WI38 (cell line): ENCODE measurements around the gene BBS4.
"Not testable (repeated sequence)": the region's sequence is repeated elsewhere in the genome, so short reads cannot be mapped to it uniquely, and the experiment has no call there.

ENCODE experiments used
- H3K4me3 ChIP-seq: 2 replicates; pipeline ENCODE4 v1.5.1; 2011; ENCODE audit warnings: low read depth, mild to moderate bottlenecking, control low read depth, low read length
- TF ChIP-seq, protein P1 (sequence below): IDR thresholded peaks from 2 replicates; pipeline ENCODE4 v1.5.1; 2012; ENCODE audit warnings: low read depth, mild to moderate bottlenecking, control low read depth, low read length

BBS4 gene

DNA sequence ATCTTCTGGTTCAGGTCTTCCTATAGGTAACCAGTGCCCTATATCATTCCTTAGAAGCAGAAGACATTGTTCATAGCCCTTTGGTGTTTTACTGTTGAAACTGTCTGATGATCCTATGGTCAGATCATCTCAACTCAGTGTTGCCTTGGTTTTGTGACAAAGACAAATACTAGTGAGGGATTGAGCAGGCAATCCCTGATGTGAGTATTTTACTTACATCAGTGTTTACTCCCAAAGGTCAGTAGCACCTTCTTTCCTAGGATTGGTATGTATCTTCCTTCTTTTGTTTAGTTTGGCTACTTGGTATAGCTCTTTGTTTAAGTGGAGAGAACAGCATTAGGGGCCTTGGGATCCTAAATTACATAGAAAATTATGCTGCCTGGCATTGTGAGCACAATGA lies 41.1 kb downstream of the BBS4 start:
- no peak overlapping the region for H3K4me3 ChIP-seq
- TF ChIP-seq, protein P1, sequence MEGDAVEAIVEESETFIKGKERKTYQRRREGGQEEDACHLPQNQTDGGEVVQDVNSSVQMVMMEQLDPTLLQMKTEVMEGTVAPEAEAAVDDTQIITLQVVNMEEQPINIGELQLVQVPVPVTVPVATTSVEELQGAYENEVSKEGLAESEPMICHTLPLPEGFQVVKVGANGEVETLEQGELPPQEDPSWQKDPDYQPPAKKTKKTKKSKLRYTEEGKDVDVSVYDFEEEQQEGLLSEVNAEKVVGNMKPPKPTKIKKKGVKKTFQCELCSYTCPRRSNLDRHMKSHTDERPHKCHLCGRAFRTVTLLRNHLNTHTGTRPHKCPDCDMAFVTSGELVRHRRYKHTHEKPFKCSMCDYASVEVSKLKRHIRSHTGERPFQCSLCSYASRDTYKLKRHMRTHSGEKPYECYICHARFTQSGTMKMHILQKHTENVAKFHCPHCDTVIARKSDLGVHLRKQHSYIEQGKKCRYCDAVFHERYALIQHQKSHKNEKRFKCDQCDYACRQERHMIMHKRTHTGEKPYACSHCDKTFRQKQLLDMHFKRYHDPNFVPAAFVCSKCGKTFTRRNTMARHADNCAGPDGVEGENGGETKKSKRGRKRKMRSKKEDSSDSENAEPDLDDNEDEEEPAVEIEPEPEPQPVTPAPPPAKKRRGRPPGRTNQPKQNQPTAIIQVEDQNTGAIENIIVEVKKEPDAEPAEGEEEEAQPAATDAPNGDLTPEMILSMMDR, result no peak

DNA sequence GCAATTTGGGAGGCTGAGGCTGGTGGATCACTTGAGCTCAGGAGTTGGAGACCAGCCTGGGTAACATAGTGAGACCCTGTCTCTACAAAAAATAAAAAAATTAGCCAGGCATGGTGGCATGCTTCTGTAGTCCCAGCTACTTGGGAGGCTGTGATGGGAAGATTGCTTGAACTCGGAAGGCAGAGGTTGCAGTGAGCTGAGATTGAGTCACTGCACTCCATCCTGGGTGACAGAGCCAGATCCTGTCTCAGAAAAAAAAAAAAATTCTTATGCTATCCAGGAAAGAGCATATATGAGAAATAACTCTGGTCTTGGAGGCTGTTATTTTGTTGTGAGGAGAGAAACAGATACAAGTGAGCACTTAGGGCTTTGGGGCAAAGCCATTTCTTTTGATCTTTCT lies 42.2 kb downstream of the BBS4 start:
- not testable (repeated sequence) for H3K4me3 ChIP-seq

DNA sequence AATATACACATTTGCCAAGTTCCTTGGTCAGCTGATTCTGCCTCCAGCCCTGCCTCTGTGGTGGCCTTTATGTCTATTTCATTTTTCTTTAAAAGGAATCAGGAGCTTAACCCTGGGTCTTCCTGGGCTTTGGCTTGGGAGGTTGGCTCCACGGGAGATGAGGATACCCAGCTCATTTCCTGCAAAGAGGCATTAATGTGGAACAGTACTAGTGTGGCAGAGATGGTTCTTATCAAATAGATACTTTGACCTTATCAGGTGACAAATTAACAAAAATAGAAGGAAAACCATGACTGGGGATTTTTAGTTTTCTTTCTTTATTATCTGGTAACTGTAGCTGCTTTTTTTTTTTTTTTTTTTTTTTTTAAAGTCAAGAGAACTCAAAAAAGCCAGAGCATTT lies 42.8 kb downstream of the BBS4 start:
- TF ChIP-seq, protein P1, result no peak

DNA sequence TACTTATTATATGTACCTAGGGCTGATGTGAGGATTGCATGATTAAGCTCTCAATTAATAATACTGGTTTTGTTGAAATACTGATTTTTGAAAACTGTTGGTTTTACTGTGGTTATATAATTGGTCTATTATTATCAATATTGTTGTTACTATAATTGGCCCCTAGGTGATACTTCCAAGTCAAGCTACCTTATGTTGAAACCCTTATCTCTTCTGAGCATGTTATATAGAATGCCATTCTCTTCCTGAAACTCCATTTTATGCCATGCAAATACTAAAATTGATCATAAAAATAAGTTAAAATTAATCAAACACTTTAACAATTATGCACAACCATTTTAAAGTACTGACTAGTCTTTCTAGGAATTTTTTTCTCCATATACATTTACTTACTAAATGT lies 46.1 kb downstream of the BBS4 start:
- H3K4me3 ChIP-seq, result no peak overlapping the region
- TF ChIP-seq, protein P1, result no peak

More for the DNA sequence above, 42.8 kb downstream of the BBS4 start:
- H3K4me3 ChIP-seq, result no peak overlapping the region

DNA sequence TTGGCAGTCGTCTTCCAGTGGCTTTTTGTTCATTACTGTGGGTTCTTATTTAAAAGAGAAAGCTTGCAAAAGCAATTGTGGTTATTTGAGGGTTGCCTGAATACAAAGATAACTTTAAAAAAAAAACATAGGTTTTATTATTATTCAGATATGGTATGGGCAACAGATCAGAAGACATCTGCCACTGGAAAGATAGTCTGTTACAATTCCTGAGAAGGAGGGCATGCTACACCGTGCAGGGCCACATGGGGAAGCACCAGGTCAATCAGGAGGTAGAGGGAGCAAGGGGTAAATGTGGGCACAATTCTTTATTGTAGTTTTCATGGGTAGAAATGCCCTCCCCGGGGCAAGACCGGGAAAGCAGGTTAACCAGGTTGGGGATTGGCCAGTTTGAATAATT lies 46.5 kb downstream of the BBS4 start:
- H3K4me3 ChIP-seq, result no peak overlapping the region
- TF ChIP-seq, protein P1, result no peak; the same call in 1 of the 2 replicates

DNA sequence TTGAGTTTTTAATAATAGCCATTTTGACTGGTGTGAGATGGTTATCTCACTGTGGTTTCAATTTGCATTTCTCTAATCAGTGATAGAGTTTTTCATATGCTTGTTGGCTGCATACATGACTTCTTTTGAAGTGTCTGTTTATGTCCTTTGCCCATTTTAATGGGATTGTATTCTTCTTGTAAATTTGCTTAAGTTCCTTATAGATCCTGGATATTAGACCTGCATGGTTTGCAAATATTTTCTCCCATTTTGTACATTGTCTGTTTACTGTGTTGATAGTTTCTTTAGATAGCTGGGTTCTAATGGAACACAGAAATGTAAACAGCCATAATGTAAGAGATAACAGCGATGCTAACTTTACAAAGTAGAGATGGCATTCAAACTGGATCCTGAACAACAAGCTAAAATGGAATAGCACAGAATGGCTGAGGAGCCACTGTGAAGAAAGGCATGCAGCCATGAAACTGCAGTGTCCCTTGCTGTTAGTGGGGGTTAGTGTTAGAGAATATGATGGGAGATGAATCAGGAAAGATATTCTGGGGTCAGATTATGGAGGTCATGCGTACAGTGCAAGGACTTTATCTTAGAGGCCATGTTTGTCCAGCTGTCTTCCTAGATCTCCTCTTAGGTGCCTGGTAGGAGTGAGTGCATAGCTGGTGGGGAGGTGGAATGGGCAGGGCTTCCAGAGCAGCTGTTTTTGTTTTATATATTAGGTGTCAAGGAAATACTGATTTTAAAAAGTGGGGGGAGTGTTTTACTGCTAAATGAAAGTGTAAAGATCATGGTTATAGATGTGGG lies 48.1 kb downstream of the BBS4 start:
- no peak overlapping the region for H3K4me3 ChIP-seq
- TF ChIP-seq, protein P1, result no peak

DNA sequence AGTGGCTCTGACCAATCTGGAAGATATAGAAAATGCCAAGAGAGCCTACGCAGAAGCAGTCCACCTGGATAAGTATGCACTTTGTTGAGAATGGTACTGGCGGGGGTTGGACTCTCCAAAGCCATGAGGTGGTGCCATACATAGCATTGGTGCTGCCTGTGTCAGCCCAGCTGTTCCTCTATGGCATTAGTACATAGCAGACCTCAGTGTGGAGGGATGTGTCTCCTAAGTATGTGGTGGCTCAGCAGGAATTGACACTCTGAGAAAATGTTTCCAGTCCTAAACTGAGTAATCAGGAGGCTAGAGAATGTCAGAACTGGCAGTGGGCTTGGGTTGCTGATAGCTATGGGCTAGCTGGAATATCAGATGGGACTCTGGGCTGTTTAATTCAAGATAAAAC lies 49.1 kb downstream of the BBS4 start:
- TF ChIP-seq, protein P1, result no peak
- no peak overlapping the region for H3K4me3 ChIP-seq

DNA sequence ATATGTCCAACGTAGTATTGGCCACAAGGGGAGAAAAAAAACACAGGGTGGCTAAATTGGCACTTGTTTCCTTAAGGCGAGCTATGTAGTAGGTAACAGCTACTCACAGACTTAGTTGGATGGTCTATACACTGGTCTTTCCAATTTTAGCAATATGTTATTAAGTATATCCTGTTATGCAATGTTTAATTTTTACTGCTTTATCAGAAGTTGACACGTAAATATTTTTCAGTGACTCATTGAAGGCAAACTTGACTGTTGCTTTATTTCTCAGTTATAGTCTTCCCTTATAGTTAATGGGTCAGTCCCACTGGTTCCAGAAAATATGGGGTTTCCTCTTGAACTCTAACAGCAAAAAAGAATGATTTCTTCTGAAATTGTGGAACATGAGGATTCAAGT lies 51.1 kb downstream of the BBS4 start:
- TF ChIP-seq, protein P1, result no peak
- H3K4me3 ChIP-seq, result no peak overlapping the region
